GM12891 (cell line): ENCODE measurements around the gene SFXN2.

ENCODE experiments used
- POLR2A ChIP-seq: IDR thresholded peaks from 2 replicates; pipeline ENCODE4 v1.6.1; 2011; ENCODE audit warnings: low read depth, low read length, control low read depth
- SPI1 ChIP-seq: IDR thresholded peaks from 2 replicates; pipeline ENCODE4 v1.6.1; 2011; ENCODE audit warnings: low read depth, low read length, control low read depth
- TAF1 ChIP-seq: IDR thresholded peaks from 2 replicates; pipeline ENCODE4 v1.6.1; 2011; ENCODE audit warnings: low read depth, low read length, control low read depth

DNA sequence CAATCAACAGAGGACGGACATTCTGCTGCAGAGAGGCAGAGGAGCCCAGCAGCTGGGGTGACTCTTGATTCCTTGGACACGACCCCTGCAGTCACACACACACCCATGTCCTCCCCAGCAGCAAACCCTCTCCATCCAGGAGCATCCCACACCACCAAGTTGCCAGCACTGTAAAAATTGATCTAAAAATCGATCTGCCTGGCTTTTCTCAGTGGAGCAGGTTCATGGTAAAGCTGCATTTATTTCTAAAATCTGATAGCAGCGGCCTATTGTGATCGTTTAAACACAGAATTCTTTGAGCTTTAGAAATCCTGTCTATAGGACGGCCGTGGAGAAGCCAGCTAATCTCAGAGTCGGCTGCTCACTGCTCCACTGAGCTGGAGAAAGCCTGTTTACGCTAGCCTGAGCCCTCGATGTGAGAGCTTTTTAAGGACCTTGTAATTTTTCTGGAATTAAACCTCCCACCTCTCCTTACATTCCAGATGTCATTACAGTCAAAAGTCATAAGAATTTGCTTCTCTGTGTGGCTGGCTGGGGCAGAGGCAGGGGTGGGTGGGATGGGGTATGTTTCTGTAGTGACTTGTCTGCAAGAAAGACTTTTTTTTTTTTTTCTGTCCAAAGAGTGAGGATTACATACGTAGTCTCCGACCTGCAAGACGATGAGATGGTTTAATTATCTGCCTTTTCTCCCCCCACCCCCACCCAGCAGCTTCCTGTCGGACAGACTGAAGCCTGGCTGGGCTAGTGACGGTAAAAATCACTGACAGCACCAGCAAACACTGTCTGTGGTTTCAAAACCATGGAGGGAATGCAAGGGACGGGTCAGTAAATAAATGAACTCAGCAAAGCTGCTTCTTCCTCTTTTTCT lies 38.5 kb upstream of the SFXN2 start:
- TF ChIP-seq SPI1 (peak; percentile 48; the same call in 1 of the 2 replicates), POLR2A (no peak), TAF1 (no peak)
